Progenitor cell of endocrine pancreas (in vitro differentiated cells): ENCODE results near the gene PFN2. TPM values are rescaled to one million over a fixed set of nuclear protein-coding genes. Genes with fewer than 3 reads are reported as not detected.

Experiments used
- DNase-seq: peaks from one replicate; pipeline ENCODE4 v3.0.0; 2021; ENCODE audit warnings: low spot score; ENCODE audit not compliant: unreplicated experiment
- H3K27ac Mint-ChIP-seq: 2 replicates; pipeline ENCODE4 v1.8.0; 2021; ENCODE audit warnings: mild to moderate bottlenecking, moderate library complexity, mixed read lengths
- H3K27me3 Mint-ChIP-seq: 2 replicates; pipeline ENCODE4 v1.8.0; 2021; ENCODE audit warnings: mixed read lengths
- H3K36me3 Mint-ChIP-seq: 2 replicates; pipeline ENCODE4 v1.8.0; 2022; ENCODE audit warnings: mixed read lengths; ENCODE audit not compliant: insufficient read depth
- H3K4me1 Mint-ChIP-seq: 2 replicates; pipeline ENCODE4 v1.8.0; 2021; ENCODE audit warnings: low read depth, mixed read lengths
- H3K4me3 Mint-ChIP-seq: 2 replicates; pipeline ENCODE4 v1.8.0; 2021; ENCODE audit warnings: low read depth, mild to moderate bottlenecking, moderate library complexity, mixed read lengths
- H3K9me3 Mint-ChIP-seq: 2 replicates; pipeline ENCODE4 v1.8.0; 2021; ENCODE audit warnings: low read depth, mixed read lengths
- total RNA-seq: library from RNA; stranded (reverse); gene quantifications from 2 replicates; pipeline ENCODE4 v1.2.1, GENCODE V29; 2021
- TF ChIP-seq, protein P1 (sequence below): fragments of 200-600 bp; sonication (generic); IDR thresholded peaks from one replicate; pipeline ENCODE4 v1.5.0; 2021; ENCODE audit warnings: antibody characterized with exemption, mild to moderate bottlenecking; ENCODE audit not compliant: unreplicated experiment

PFN2 gene
- total RNA-seq, 1 donor from 2014 or later: 233 TPM

DNA sequence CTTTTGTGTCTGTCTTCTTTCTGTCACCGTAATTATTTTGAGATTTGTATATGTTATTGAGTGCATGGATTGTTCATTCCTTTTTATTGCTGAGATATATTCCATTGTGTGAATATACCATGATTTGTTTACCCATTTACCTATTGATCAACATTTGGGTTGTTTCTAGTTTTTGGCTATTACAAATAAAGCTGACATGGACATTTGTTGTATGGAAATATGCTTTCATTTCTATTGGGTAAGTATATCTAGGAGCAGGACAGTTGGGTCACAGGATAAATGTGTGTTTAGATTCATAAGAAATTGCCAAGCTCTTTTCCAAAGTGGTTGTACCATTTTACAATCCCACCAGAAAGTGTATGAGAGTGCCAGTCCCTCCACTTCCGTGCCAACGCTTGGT is 51.2 kb downstream of the PFN2 start:
- Mint-ChIP-seq H3K27me3 (no peaks in the 10 kb centered on the region), H3K27ac (no peak overlapping the region), H3K9me3 (no peaks in the 10 kb centered on the region), H3K4me1 (no peaks in the 10 kb centered on the region), H3K4me3 (no peak overlapping the region), H3K36me3 (peaks cover 8% of the 10 kb centered on the region)
- TF ChIP-seq, protein P1, sequence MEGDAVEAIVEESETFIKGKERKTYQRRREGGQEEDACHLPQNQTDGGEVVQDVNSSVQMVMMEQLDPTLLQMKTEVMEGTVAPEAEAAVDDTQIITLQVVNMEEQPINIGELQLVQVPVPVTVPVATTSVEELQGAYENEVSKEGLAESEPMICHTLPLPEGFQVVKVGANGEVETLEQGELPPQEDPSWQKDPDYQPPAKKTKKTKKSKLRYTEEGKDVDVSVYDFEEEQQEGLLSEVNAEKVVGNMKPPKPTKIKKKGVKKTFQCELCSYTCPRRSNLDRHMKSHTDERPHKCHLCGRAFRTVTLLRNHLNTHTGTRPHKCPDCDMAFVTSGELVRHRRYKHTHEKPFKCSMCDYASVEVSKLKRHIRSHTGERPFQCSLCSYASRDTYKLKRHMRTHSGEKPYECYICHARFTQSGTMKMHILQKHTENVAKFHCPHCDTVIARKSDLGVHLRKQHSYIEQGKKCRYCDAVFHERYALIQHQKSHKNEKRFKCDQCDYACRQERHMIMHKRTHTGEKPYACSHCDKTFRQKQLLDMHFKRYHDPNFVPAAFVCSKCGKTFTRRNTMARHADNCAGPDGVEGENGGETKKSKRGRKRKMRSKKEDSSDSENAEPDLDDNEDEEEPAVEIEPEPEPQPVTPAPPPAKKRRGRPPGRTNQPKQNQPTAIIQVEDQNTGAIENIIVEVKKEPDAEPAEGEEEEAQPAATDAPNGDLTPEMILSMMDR: no peak
- DNase-seq: no peak

DNA sequence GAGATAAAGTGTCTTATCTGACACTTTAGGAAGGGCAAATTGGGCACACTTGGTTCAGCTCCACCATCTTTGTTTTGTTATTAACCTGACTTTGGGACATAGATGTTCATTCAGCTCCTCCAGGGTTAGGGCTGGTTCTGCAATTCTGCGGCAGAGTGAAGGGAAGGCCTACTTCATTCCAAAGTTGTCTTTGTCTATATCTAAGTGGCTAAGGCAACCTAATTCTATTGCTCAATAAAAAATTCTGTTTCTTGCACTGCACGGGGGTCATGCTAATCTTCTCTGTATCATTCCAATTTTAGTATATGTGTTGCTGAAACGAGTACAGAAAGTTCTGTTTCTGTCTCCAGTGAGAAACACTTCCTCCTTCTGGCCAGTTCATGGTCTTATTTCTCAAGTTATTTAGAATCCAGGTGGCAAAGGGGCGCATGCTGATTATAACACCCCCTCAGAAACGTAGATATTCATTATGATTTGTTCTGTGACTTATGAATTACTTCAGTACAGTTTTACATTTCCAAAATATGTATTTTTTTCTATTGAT is 53.5 kb downstream of the PFN2 start:
- TF ChIP-seq, protein P1: no peak
- no peaks in the 10 kb centered on the region for H3K4me1 Mint-ChIP-seq
- H3K4me3 Mint-ChIP-seq: no peak overlapping the region
- no peaks in the 10 kb centered on the region for H3K9me3 Mint-ChIP-seq
- H3K27me3 Mint-ChIP-seq: no peaks in the 10 kb centered on the region
- H3K36me3 Mint-ChIP-seq: peaks cover 9% of the 10 kb centered on the region
- H3K27ac Mint-ChIP-seq: no peak overlapping the region
- no peak for DNase-seq

Other genes with a start within 250 kb of the PFN2 start
- 55.3 and 60.8 TPM in 2 replicates for gene COMMD2, start 218.4 kb downstream of the PFN2 start, total RNA-seq
- gene ANKUB1, start 178.3 kb downstream of the PFN2 start, total RNA-seq: not detected in 2 replicates
- gene RNF13, start 157.7 kb downstream of the PFN2 start, total RNA-seq: 29.8 and 31.1 TPM in 2 replicates